PC-9 (cell line): Measurements from ENCODE around the gene CADM1. TPM values are rescaled to one million over a fixed set of nuclear protein-coding genes. Genes with fewer than 3 reads are reported as not detected.

Experiments used
- BruUV-seq: library from RNA; stranded (reverse); fragments of 400-500 nt; replicated peaks from 2 replicates; lab custom pipeline; 2021; lab: Mats Ljungman, UMichigan
- CTCF ChIA-PET: fragments of 300-600 bp; sonication (Branson Sonifier 250); formaldehyde crosslinking; loops from one replicate; lab custom pipeline; 2022; ENCODE audit warnings: antibody characterized with exemption; lab: Charles Lee
- POLR2A ChIA-PET: fragments of 300-600 bp; sonication (Branson Sonifier 250); formaldehyde crosslinking; loops from one replicate; lab custom pipeline; 2022; ENCODE audit warnings: antibody characterized with exemption; ENCODE audit not compliant: unreplicated experiment; lab: Charles Lee
- DNase-seq, 2 experiments: peaks; one replicate each; pipeline versions ENCODE4 v3.0.0 to v3.0.0-alpha.2; 2015 to 2022; ENCODE audit warnings: mixed read lengths in 1 of 2
- H2AFZ ChIP-seq: fragments of 200-600 bp; sonication (generic); 2 replicates; pipeline ENCODE4 v1.8.1; 2017; ENCODE audit warnings: antibody characterized with exemption
- H3F3A ChIP-seq: fragments of 200-600 bp; sonication (generic); 2 replicates; pipeline ENCODE4 v1.8.1; 2017; ENCODE audit warnings: antibody characterized with exemption, mild to moderate bottlenecking, low read depth; ENCODE audit not compliant: insufficient read depth
- H3K27ac ChIP-seq: fragments of 200-600 bp; sonication (generic); 2 replicates; pipeline ENCODE4 v1.6.1; 2016; ENCODE audit warnings: mixed run types
- H3K27me3 ChIP-seq: fragments of 200-600 bp; sonication (generic); 2 replicates; pipeline ENCODE4 v1.6.1; 2016; ENCODE audit warnings: low read depth, mixed run types; ENCODE audit not compliant: insufficient read depth
- H3K36me3 ChIP-seq: fragments of 200-600 bp; sonication (generic); 2 replicates; pipeline ENCODE4 v1.6.1; 2016; ENCODE audit warnings: low read depth, mixed run types
- H3K4me1 ChIP-seq: fragments of 200-600 bp; sonication (generic); replicated peaks from 2 replicates; pipeline ENCODE4 v1.6.1; 2016; ENCODE audit warnings: mixed run types; ENCODE audit not compliant: insufficient read depth
- H3K4me2 ChIP-seq: fragments of 200-600 bp; sonication (generic); 2 replicates; pipeline ENCODE4 v1.6.1; 2017; ENCODE audit warnings: mixed run types
- H3K4me3 ChIP-seq: fragments of 200-600 bp; sonication (generic); 2 replicates; pipeline ENCODE4 v1.6.1; 2016; ENCODE audit warnings: mixed run types
- H3K79me2 ChIP-seq: fragments of 200-600 bp; sonication (generic); 2 replicates; pipeline ENCODE4 v1.6.1; 2017; ENCODE audit warnings: low read depth, mixed run types
- H3K9me2 ChIP-seq: fragments of 200-600 bp; sonication (generic); 2 replicates; pipeline ENCODE4 v1.8.1; 2017; ENCODE audit warnings: mild to moderate bottlenecking; ENCODE audit not compliant: insufficient read depth
- H3K9me3 ChIP-seq: fragments of 200-600 bp; sonication (generic); 2 replicates; pipeline ENCODE4 v1.8.1; 2016; ENCODE audit warnings: low read depth; ENCODE audit not compliant: insufficient read depth
- H4K20me1 ChIP-seq: fragments of 200-600 bp; sonication (generic); 2 replicates; pipeline ENCODE4 v1.8.1; 2017; ENCODE audit not compliant: insufficient read depth
- EZH2 ChIP-seq: fragments of 200-600 bp; sonication (generic); IDR thresholded peaks from 2 replicates; pipeline ENCODE4 v1.8.0; 2017; ENCODE audit warnings: antibody characterized with exemption, low read depth
- intact Hi-C: fragments of 100-400 bp; cut with micrococcal nuclease; formaldehyde crosslinking; loops from one replicate; pipeline ENCODE4 v1.10.0; 2022; ENCODE audit not compliant: unreplicated experiment
- total RNA-seq: library from RNA; stranded (reverse); gene quantifications from 2 replicates; pipeline ENCODE4 v1.2.3, GENCODE V29; 2021
- TF ChIP-seq, protein P1 (sequence below): fragments of 200-600 bp; sonication (generic); conservative IDR thresholded peaks from 2 replicates; pipeline ENCODE4 v1.6.1; 2017; ENCODE audit warnings: mixed run types, antibody characterized with exemption, mild to moderate bottlenecking, moderate library complexity

The CADM1 gene
- total RNA-seq, 1 experiment from 2014 or later, result not detected

DNA sequence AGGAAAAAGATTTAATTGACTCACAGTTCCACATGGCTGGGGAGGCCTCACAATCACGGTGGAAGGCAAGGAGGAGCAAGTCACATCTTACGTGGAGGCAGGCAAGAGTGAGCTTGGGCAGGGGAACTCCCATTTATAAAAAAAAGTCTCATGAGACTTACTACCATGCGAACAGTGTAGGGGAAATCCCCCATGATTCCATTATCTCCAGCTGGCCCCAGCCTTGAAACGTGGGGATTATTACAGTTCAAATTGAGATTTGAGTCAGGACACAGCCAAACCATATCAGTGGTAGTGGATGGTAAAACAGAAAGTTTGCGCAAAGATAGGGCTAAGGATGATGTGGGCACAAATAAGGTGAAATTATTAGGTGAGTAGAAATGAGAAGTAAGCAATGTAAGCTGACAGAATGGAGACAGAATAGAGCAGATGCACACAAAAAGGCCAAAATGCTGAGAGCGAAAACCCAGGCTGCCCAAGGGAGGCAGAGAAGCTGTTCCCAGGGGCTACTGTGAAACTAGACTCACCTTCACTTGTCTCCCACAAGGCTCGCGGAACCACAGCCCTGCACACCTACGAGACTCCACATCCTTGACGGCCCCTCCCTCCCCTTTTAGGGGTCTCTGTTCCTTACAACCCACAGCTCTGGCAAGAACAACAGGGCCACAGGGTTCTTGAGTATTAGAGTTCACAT lies 377.6 kb downstream of the CADM1 start:
- Histone ChIP-seq H3K9me2 (no peaks in the 10 kb centered on the region), H3K27me3 (peaks cover 45% of the 10 kb centered on the region; the same call in 1 of the 2 replicates), H3K9me3 (no peaks in the 10 kb centered on the region), H3K4me2 (no peak overlapping the region), H4K20me1 (no peaks in the 10 kb centered on the region), H3K79me2 (no peaks in the 10 kb centered on the region), H2AFZ (no peak overlapping the region), H3K36me3 (no peaks in the 10 kb centered on the region), H3K4me3 (no peak overlapping the region), H3K4me1 (no peaks in the 10 kb centered on the region), H3K27ac (no peak overlapping the region), H3F3A (no peaks in the 10 kb centered on the region)
- BruUV-seq, result no TSS peak
- intact Hi-C loops, result no loop called here
- DNase-seq, result no peak
- ChIA-PET CTCF (no interaction called here), POLR2A (no interaction called here)
- TF ChIP-seq EZH2, result no peak
- TF ChIP-seq, protein P1, sequence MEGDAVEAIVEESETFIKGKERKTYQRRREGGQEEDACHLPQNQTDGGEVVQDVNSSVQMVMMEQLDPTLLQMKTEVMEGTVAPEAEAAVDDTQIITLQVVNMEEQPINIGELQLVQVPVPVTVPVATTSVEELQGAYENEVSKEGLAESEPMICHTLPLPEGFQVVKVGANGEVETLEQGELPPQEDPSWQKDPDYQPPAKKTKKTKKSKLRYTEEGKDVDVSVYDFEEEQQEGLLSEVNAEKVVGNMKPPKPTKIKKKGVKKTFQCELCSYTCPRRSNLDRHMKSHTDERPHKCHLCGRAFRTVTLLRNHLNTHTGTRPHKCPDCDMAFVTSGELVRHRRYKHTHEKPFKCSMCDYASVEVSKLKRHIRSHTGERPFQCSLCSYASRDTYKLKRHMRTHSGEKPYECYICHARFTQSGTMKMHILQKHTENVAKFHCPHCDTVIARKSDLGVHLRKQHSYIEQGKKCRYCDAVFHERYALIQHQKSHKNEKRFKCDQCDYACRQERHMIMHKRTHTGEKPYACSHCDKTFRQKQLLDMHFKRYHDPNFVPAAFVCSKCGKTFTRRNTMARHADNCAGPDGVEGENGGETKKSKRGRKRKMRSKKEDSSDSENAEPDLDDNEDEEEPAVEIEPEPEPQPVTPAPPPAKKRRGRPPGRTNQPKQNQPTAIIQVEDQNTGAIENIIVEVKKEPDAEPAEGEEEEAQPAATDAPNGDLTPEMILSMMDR, result no peak

DNA sequence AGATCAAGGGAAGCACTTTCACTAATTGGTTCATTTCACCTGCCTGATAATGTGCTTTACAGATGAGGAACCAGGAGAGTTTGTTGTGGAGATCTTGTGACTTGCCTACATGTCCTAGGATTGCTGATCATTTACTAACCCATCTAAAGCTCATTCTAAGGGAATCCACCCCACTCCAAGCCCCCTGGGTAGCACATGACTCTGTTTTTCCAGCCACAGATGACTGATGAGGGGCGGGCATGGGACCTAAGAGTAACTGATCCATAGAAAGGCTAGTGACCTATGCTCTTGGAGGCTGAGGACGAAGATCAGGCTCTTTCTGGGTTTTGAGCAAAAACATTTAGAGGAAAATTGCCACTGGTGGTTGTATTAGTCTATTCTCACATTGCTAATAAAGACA lies 378.1 kb downstream of the CADM1 start:
- POLR2A ChIA-PET, result no interaction called here
- BruUV-seq, result no TSS peak

DNA sequence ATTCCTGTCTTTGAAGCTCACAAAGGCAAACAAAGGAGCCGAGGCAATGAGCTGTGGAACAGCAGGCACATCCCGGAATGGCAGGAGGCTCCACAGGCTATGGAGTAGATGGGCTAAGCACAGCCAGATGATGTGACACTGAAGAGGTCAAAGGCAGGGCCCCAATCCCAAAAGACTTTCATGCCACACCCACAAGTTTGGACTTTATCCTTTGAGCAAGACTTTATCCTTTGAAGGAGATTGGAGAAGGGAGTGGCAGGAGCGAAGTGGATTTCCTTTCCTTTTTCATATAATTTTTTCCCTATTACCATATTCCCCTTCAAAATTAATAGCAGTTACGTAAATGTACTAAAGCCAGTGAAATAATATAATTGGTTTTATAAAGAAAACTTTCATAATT lies 379.4 kb downstream of the CADM1 start:
- POLR2A ChIA-PET, result no interaction called here

More for the DNA sequence above, 378.1 kb downstream of the CADM1 start:
- no peaks in the 10 kb centered on the region for H3K79me2 ChIP-seq
- no peak for TF ChIP-seq EZH2
- TF ChIP-seq, protein P1, result no peak
- H3K4me3 ChIP-seq, result no peak overlapping the region
- no peaks in the 10 kb centered on the region for H4K20me1 ChIP-seq
- CTCF ChIA-PET, result no interaction called here
- H3K36me3 ChIP-seq, result no peaks in the 10 kb centered on the region
- no peaks in the 10 kb centered on the region for H3K4me1 ChIP-seq
- H3K27ac ChIP-seq, result no peak overlapping the region
- intact Hi-C loops, result no loop called here
- no peak overlapping the region for H2AFZ ChIP-seq
- H3K4me2 ChIP-seq, result no peak overlapping the region
- H3K27me3 ChIP-seq, result peaks cover 45% of the 10 kb centered on the region; the same call in 1 of the 2 replicates
- H3F3A ChIP-seq, result no peaks in the 10 kb centered on the region
- no peaks in the 10 kb centered on the region for H3K9me2 ChIP-seq
- DNase-seq, result no peak
- no peaks in the 10 kb centered on the region for H3K9me3 ChIP-seq

More for the DNA sequence above, 379.4 kb downstream of the CADM1 start:
- Histone ChIP-seq H3K36me3 (no peaks in the 10 kb centered on the region), H3F3A (no peaks in the 10 kb centered on the region), H3K9me2 (no peaks in the 10 kb centered on the region), H3K4me1 (no peaks in the 10 kb centered on the region), H3K4me2 (no peak overlapping the region), H3K27ac (no peak overlapping the region), H3K79me2 (no peaks in the 10 kb centered on the region), H2AFZ (no peak overlapping the region), H4K20me1 (no peaks in the 10 kb centered on the region), H3K27me3 (peaks cover 45% of the 10 kb centered on the region; the same call in 1 of the 2 replicates), H3K4me3 (no peak overlapping the region), H3K9me3 (no peaks in the 10 kb centered on the region)
- no peak for DNase-seq
- BruUV-seq, result no TSS peak
- CTCF ChIA-PET, result no interaction called here
- TF ChIP-seq, protein P1, result no peak
- no peak for TF ChIP-seq EZH2
- intact Hi-C loops, result no loop called here
